Measurements from ENCODE around the gene ADARB1. TPM values are rescaled to one million over a fixed set of nuclear protein-coding genes. Genes with fewer than 3 reads are reported as not detected.
A peak's percentile ranks its signal among the peaks of the same experiment; 100 is the strongest.

ADARB1 gene
- total and polyA plus RNA-seq, 2 of the 4 experiments (the other 2 are of a cell fraction), result 39.8 to 47.3 TPM

DNA sequence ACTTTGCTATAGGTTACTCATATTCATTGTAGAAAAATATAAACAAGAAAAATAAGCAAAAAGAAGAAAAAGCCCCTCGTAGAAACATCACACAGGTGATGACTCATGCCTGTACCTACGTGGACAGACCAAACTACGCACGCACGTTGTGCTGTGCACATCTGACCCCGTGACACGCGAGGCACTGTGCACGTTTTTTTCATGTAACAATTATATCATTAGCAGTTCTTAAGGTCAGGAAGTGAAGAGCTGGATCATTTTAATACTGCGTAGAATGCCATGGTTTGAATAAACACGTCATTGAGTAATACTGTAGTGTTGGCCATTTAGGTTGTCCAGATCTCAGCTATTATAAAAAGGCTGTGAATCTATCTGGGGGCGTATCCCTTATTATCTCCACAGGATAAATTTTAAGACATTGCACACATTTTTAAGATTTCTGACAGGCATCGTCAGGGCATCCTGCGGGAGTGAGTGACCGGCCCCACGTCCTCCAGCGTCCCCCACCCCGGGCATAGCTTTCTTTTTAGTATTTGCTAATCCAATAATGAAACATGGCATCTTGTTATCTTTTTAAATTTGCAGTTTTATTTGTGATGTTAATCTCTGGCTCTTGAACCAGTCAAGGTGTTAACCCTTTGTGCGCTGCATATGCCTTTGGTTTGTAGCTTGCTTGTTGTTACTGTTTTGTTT is 23.4 kb upstream of the ADARB1 start (continued):
- TF ChIP-seq CHD1 (IDR thresholded peaks at IDR 0.05; ENCODE audit: low read depth, low read length) (no peak), NFE2L2 (IDR thresholded peaks at IDR 0.05; ENCODE audit: low read depth, low read length) (peak; percentile 45; the same call in 1 of the 2 replicates)

- CTCF ChIA-PET, result no interaction called here
- H3K4me2 ChIP-seq (ENCODE audit: low read depth, low read length), result peak overlapping the region; percentile 6
- no TSS peak for BruUV-seq (replicated peaks)
- peak overlapping the region; percentile 99 for H2BK20ac ChIP-seq (ENCODE audit: low read depth, low read length)
- in situ Hi-C loops (cut with MboI; ENCODE audit: low sequenced_read_pairs), result no loop called here
- DNase-seq (no peak), ATAC-seq (ENCODE audit: low read depth) (no peak)
- no peaks in the 10 kb centered on the region for H4K20me1 ChIP-seq (ENCODE audit: insufficient read depth, low read length)
- H3K79me1 ChIP-seq (ENCODE audit: low read depth in 1 of 2, low read length in 2 of 2), result peaks cover 15 to 23% of the 10 kb centered on the region in 2 experiments; a peak in 3 of 4 replicates
- intact Hi-C loops (cut with micrococcal nuclease), result loop anchor here (1.0 kb wide), 1 partner anchor 90 kb away; no protein-coding TSS in a partner anchor
- H3K9me1 ChIP-seq (ENCODE audit: insufficient read depth, low read length), result peaks cover 30% of the 10 kb centered on the region
- H3K18ac ChIP-seq (ENCODE audit: low read depth, low read length), result peak overlapping the region; percentile 99
- WGBS, 2 experiments (ENCODE audit: extremely low coverage in 2 of 2, insufficient read length in 1 of 2), result 80% methylated on average over 13 of the region's 24 CpGs; no CpG with 5 or more reads in 1 of the 2 experiments
- H3K9ac ChIP-seq (ENCODE audit: low read depth, low read length), result peak overlapping the region; percentile 83
- no peaks in the 10 kb centered on the region for H3K27me3 ChIP-seq (ENCODE audit: control insufficient read depth, insufficient read depth, low read length)
- H2AK5ac ChIP-seq (ENCODE audit: low read depth, low read length), result peak overlapping the region; percentile 100
- dilution Hi-C loops (cut with HindIII; ENCODE audit: low sequenced_read_pairs, unreplicated experiment), result no loop called here
- H2BK5ac ChIP-seq (ENCODE audit: low read depth, low read length, poor library complexity, severe bottlenecking), result peak overlapping the region; percentile 100
- H3K27ac ChIP-seq (ENCODE audit: insufficient read depth, low read length), result peak overlapping the region; percentile 99
- H2AFZ ChIP-seq (replicated peaks; ENCODE audit: low read length, poor library complexity), result peak overlapping the region; percentile 79
- H3K9me3 ChIP-seq (ENCODE audit: control insufficient read depth, insufficient read depth, low read length), result no peaks in the 10 kb centered on the region
- peak overlapping the region; percentile 100 for H2BK120ac ChIP-seq (ENCODE audit: low read depth, low read length)
- peaks cover 40% of the 10 kb centered on the region for H3K4me1 ChIP-seq (ENCODE audit: control insufficient read depth, insufficient read depth, low read length)
- no peak for TF ChIP-seq RAD21 (IDR thresholded peaks at IDR 0.05; ENCODE audit: low read length)
- no peak for TF ChIP-seq CHD1 (IDR thresholded peaks at IDR 0.05; ENCODE audit: low read depth, low read length)
- no peak for TF ChIP-seq NFE2L2 (IDR thresholded peaks at IDR 0.05; ENCODE audit: low read depth, low read length)
- TF ChIP-seq CEBPB (IDR thresholded peaks at IDR 0.05; ENCODE audit: low read depth, low read length), result no peak
- TF ChIP-seq POLR2A (IDR thresholded peaks at IDR 0.05; ENCODE audit: low read depth, low read length), result peak; percentile 41; the same call in 1 of the 2 replicates
- H4K91ac ChIP-seq (ENCODE audit: insufficient read depth, low read depth, low read length), result peak overlapping the region; percentile 100
- H4K5ac ChIP-seq (ENCODE audit: low read depth, low read length), result peak overlapping the region; percentile 99
- peak overlapping the region; percentile 100 for H3K4ac ChIP-seq (ENCODE audit: low read depth, low read length)
- peak overlapping the region; percentile 99 for H3K14ac ChIP-seq (replicated peaks; ENCODE audit: low read depth, low read length)
- H2AK9ac ChIP-seq (replicated peaks; ENCODE audit: low read depth, low read length, poor library complexity), result peak overlapping the region; percentile 88
- POLR2A ChIA-PET (ENCODE audit: unreplicated experiment), result no interaction called here
- no peak overlapping the region for H3K4me3 ChIP-seq (ENCODE audit: insufficient read depth, low read depth, low read length)
- H3K56ac ChIP-seq (ENCODE audit: extremely low read depth, insufficient read depth, low read length), result peak overlapping the region; percentile 96
- peak overlapping the region; percentile 93 for H2BK15ac ChIP-seq (ENCODE audit: low read depth, low read length)
- no peaks in the 10 kb centered on the region for H3K36me3 ChIP-seq (ENCODE audit: control insufficient read depth, insufficient read depth, low read length)
- peak overlapping the region; percentile 99 for H3K23ac ChIP-seq (ENCODE audit: low read depth, low read length)
- H4K8ac ChIP-seq (ENCODE audit: low read depth in 2 of 2, low read length in 2 of 2), result peak overlapping the region; percentile 98 to 100
Observed at GRCh38 chr21:45051580-45052434, 22.6 kb upstream of the ADARB1 start.

Measured in IMR-90 (cell line).